Fibroblast of skin of left biceps (primary cell): ENCODE data around the gene DENND11.
A peak's percentile ranks its signal among the peaks of the same experiment; 100 is the strongest.

Source experiments
- DNase-seq, 2 experiments: peaks; one replicate each; pipeline ENCODE4 v3.0.0-alpha.2; 2013; ENCODE audit warnings: low read depth in 2 of 2

Gene DENND11, protein sequence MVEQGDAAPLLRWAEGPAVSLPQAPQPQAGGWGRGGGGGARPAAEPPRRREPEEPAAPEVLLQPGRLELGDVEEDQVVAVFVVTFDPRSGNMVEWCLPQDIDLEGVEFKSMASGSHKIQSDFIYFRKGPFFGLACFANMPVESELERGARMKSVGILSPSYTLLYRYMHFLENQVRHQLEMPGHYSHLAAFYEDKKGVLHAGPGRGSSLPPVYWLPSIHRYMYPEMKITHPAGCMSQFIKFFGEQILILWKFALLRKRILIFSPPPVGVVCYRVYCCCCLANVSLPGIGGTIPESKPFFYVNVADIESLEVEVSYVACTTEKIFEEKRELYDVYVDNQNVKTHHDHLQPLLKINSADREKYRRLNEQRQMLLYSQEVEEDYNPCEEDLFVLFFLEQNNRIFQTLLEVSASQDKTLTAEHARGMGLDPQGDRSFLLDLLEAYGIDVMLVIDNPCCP

DNA sequence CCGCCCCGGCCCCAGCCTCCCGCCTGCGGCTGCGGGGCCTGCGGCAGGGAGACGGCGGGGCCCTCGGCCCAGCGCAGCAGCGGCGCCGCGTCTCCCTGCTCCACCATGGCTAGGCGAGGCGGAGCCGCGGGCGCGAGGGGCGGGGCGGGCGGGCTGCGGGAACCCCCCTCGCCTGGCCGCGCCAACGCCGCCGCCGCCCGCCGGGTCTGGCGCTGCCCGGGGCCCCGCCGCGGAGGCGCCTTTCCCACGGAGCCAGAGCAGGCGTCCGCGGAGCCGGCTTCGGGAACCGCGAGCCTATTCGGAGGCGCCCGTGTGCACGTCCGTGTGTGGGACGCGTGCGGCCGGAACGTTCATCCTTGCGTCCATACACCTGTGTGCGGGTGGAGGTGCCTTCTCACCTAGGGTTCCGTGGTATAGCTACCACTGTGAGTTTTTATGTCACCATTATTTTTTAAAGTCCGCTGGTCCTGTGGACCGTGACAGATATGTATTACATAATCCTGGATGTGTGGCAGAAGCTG is at the start of gene DENND11:
Gene DENND11 (minus strand): TSS at position 120 of the 521 bp plus-strand sequence. CDS start 13 bp downstream, at position 107.
- no peak for DNase-seq

DNA sequence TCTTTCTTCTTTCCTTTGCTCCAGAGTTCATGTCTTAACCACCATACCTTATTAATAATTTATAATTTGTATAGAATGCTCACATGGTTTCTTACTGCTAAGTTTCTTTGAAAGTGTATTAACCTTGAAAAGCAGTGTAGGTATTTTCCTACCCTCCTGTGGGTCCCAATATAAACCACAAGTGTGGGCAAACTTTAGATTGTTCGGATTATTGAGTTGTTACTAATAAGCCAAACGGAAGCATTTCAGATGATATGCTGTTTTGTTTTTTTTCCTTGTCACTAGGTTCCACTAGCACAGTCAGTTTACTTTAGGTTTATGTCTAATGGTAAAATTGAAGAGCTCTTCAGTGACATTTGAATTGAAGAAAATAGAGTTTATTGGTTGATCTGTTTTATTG is 46.4 kb upstream of the DENND11 start:
- no peak for DNase-seq

DNA sequence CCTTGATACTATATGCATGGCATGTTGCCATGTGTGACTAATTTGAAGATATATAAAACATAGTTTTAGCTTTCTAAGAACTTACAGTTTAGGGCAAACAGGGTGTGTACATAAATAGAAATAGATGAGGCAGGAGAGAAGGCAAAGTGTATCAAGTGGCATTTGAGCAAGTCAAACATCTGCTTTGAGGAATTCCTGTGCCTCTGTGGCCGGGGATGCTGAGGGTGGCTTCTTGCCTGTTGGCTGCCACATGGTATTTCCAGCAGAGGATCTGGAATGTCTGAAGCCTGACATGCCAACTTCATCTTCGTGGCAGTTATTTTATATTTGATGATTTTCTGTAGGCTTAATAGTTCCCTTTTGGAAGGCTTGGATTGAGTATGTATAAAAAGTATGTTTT is 42.2 kb upstream of the DENND11 start:
- no peak for DNase-seq

DNA sequence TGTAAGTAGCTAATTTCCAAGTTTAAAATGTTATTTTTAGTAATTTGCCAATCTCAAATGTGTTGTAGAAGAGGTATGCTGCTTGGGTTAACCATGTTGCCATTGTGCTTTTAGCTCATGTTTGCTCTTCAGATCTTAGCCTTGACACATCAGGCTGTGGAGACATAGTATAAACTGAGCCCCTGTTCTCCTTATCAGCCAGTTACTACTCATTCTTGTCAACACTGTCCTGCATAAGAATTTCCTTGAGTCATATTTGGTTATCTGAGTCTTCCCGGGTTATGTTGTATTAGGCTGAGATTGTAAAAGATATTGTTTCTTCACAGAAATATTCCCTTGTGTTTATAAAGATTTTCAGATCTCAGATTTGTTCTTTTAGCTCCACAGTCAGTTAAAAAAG is 40.3 kb upstream of the DENND11 start:
- DNase-seq = no peak

DNA sequence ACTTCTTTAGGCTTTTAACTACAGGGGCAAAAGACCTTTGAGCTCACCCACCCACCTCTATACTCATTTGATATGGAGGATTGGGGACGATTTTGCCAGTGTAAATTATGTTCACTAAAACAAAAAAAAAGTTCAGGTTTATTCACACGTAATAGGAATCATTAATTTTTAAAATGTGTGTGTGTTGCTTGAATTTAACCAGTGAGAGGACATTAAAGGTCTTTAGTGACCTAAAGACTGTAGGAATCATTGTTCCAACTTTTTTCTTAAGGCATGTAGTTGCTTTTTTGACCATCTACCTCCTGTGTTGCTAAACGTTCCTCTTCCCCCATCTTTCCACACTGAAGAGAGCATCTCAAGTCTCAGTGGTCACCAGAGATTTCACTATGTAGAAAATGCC is 37.3 kb upstream of the DENND11 start:
- DNase-seq = no peak

DNA sequence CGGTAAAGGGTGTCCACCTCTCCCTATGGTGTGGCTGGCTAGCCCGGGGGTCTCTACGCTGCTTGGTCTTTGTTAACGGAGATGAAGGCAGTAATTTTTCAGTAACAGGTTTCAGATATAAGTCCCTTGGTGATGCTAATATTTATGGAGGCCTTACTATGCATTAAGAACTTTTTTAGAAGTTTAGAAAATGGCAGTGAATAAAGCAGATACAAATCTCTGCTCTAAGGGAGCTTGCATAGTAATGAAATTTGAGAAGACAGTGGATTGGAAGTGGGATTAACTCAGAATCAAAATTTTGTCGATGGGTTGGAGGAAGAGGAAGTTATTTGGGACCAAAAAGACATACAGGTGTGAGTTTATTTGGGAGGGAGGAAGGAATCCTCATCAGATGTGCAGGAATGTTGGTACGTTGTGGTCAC is 36.6 kb upstream of the DENND11 start:
- no peak for DNase-seq

DNA sequence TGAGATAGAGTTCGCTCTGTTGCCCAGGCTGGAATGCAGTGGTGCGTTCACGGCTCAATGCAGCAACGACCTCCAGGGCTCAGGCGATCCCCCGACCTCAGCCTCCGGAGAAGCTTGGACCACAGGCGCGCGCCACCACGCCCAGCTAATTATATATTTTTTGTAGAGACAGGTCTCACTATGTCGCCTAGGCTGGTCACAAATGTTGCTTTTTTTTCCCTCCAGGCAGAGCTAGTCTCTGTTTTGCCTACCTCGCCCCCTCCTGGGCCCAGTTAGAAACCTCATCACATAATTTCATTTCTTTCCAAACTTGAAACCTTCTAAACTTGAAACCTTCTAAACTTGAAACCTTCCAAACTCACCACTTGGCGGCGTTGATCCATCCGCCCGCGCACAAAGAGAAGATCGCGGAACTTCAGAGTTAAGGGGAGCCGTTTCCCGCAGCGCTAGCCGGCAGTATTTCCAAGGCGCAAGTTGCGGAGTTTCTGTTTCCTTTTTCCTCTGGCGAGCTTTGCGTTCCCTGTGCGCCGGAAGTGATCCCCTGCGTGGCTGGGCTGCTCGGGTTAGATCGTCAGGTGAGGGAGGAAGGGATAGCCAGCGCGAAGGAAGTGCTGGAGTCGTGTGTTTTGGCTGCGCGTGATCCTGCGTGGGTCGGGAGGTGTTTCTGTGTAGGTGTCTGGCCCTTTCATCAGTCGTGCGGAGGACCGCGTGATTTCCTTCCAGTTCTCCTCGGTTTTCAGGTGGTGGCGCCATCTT is 36.0 kb upstream of the DENND11 start, which contains the start of gene SSBP1:
Gene SSBP1 (plus strand): TSS at position 523 of the 756 bp plus-strand sequence. CDS start 809 bp downstream, outside the sequence.
- peak; percentile 86 to 90 for DNase-seq

DNA sequence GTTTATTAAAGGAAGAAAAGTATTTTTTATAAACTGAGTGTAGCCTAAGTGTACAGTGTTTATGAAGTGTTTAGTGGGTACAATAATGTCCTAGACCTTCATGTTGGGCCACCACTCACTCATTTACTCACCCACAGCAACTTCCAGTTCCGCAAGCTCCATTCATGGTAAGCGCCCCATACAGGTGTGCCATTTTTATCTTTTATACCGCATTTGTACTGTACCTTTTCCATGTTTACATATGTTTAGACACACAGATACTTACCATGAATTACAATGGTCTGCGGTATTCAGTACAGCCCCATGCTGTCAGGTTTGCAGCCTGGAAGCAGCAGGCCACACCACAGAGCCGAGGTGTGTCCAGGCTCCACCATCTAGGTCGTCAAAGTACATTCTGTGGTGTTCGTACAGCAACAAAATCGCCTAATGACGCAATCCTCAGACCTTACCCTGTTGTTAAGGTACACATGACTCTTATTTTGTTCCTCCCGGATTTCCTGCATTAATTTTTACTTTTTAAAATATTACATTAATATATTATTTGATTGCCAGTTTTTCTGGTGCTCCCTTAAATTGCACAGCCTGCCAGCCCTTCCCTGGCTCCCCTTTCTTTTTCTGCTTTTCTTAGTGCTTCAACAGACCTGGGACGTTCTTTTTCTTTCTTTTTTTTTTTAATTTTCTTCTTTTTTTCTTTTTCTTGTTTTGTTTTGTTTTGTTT is 35.3 kb upstream of the DENND11 start:
- DNase-seq = no peak

DNA sequence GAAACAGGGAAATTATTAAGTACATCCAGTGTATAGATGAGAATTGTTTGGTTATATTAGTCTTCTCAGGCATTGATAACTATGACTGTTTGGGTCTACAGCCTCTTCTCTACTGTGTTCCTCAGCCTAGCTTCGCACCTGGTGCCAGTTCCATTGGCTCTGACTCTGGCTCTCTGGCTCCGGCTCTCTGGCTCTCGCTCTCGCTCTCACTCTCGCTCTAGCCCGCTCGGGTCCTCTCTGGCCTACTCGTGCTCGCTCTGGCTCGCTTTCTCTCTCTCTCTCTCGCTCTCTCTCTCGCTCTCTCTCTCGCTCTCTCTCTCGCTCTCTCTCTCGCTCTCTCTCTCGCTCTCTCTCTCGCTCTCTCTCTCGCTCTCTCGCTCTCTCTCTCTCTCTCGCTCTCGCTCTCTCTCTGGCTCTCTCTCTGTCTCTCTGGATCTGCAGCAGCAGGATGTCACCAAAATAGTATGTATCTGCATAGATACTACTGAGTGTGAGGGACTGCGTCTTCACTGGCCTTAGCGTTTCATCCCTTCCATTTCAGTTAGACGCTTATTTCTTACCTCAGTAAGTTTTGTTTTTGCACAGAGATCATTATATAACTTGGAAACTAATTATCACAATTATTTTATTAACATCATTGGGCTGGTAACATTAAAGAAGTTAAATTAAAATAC is 29.6 kb upstream of the DENND11 start:
- no peak for DNase-seq

DNA sequence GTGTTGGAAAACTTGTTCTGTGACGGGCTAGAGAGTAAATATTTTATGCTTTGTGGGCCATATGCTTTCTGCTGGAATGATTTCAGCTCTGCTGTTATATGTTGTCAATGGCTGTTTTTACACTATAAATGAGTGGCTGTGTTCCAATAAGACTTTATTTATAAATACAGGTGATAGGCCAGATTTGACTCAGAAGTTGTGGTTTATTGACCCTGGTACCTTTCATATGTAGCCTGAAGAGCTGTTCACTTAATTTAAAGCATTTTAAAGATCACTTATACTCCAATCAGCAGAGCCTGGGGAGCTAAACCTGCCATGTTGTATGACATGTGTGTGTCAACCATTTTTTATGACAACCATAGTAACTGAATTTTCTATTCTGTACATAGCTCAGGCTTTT is 27.1 kb upstream of the DENND11 start:
- no peak for DNase-seq

DNA sequence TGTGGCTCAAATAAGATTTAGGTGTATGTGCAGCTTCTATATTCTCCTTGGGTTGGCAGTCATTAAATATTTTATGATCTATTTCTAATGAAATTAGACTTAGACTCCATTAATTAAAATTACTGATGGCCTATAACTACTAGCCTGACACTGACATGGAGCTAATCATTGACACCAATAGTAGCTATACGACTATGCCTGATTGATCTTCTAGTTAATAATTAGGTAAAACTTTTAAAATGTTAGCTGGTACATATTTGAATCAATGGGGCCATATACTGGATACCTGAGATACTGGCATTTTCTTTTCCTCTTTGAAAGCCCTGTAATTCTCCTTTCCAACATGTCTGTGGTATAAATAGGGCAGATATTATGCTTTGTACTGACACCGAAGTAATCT is 20.6 kb upstream of the DENND11 start:
- DNase-seq = no peak

DNA sequence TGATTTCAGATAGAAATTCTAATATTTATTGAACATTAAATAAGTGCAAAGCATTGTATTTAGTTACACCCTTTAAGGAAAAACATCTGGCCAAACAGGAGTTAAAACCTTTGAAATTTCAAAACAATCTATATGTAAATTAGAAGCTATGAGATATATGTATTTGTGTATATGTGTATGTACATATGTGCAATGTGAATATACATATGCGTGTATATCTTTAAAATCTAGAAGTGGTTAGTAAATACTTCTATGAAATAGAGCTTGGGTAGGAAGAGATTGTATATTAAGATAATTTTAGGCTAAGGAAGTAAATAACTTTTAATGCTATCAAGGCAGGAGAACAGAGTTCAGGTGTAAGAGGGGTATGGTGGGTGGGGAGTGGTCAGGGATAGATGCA is 15.5 kb upstream of the DENND11 start:
- DNase-seq = no peak

DNA sequence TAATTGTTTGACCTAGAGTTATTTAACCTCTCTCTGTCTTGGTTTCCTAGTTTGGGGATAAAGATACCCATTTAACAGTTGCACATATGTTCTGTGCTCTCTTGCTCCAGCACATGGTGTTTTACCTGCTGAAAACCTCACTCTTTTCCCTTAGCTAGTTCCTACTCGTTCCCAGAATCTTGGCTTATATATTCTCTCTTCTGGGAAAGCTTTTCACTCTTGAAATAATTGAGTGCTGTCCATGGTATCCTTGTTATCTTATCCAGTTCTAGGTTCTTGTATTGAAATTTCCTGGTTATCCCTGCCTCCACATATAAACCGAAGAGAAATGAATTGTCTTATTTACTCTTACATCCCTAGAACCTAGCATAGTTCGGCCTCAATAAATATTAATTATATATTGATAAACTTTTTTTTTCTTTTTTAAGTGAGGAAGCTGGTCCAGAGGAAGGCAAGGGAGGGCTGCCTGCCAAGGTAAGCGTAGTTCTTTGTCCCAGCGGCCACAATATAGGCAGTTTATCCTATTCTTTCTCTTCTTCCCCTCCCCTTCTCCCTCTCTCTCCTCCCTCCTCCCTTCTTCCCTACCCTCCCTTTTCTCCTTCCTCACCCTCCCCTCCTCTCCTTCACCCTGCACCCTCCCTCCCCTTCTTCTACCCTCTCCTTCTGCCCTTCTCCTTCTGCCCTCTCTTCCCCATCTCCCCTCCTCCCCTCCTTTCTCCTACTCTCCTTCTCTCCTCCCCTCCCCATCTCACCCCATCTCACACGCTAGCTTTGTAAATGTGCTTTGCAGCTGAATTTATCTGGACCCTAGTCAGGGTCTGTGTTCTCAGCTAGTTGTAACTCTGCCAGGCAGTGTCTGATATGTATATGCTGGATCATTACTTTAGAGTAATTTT is 14.1 kb upstream of the DENND11 start:
- DNase-seq = no peak

DNA sequence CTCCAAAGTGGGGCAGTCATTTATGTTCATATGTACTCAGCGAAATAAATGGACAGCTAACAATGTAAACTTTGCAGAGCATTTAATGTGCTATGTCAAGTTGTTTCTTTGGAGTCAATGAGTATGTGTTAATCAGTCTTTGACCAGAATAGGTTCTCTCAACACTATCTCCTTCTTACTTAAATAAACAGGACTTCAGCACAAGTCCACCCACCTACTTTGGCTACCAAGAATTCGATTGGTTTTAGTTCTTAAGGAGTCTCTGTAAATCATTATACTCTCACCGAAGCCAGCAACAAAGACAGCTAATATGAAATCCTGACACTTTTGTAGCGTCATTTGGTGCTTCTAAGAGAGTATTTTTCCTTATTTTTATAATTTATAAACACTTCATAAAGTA is 13.1 kb upstream of the DENND11 start:
- no peak for DNase-seq

DNA sequence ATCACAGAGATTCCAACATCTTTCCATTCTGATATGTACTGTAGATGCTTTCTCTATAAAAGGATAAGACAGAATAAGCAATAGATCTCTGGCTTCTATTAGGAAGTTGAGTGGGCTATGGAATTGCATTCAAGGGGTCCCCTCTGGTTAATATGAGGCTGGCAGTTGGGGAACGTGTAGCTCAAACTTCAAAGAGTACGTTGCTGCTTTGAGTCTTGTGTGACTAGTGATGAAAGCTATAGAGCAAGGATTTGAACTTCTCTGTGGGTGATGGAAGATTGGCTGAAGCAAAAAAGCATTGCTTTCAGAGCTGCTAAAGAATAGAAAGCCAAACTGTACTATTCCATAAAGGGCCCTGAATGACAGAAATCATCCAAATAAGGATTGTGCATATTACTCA is 12.6 kb upstream of the DENND11 start:
- DNase-seq = no peak

DNA sequence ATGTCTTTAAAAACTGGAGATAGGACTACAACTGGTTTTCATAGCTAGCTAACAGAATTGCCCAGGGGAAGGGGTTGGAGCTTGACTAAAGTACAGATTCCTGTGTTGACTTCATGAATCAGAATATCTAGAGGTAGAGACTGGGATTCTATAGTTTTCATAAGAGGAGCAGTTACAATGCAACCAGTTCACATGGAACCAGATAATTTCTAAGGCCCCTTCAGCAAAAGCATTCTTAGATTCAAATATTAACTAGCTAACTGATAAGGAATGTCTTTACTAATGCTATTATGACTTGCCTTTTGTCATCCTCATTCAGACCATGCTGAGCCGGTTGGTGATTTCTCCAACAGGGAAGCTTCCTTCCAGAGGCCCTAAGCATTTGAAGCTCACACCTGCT is 11.9 kb upstream of the DENND11 start:
- DNase-seq = no peak

DNA sequence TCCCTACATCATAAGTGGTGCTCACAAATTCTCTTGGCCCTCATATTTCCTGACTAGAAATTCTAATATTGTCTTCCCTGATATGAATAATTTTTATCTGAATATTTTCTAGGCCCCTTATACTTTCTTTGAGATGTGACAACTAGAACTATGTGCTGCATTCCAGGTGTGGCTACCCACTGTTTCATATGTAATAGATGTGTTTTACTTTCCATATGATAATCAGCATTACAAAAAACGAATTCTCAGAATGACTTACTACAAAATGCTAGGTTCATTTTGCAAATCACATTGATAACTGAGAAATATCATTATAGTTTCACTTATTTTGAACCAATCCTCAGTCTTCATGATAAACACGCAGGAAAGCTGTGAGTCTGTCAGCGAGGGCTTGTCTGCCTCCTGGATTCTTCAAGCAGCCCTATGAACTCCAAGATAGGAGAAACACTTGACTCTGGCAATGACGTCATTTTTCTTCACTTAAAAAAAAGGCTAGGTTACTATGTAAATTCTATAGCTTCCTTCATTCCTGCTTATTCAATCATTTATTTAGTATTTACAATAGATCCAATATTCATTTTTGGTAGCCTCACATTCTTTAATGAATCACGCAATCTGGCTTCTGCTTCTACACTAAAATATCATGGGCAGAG is 10.8 kb upstream of the DENND11 start:
- no peak for DNase-seq

DNA sequence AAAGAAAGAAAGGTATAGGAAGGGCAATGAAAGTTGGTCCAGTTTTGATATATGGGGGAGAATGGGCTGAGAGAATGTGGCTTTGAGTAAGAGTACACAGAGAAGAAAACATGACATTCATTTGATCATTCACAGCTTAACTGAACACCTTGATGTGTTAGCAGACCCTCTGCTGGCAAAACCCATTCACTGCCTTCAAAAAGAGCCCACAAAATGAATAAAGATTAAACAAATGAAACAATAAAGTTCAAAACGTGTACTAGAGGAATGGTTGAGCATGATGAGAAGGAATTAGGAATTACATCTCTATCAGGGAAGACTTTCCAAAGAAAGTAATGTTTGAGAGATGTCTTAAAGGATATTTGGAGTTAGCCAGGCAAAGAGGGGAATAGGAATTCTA is 8.3 kb upstream of the DENND11 start:
- DNase-seq = no peak

DNA sequence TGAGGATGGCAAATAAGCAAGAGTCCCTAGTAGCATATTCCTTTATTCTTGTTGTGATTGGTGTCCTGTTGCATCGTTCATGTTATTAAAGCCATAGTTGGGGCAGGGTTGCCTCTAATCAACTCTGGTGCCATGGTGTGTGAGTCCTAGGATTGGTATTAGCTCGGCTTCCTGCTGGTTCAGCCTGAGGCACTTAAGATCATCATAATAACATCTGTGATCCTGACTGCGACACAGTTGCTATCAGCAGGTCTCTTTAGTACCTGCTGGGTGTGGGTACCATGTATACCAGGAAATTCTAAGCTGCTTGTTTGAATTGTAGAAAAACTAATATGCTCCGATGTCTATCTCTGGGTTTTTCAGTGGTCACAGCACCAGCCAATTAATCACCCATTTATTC is 7.8 kb upstream of the DENND11 start:
- DNase-seq = no peak

DNA sequence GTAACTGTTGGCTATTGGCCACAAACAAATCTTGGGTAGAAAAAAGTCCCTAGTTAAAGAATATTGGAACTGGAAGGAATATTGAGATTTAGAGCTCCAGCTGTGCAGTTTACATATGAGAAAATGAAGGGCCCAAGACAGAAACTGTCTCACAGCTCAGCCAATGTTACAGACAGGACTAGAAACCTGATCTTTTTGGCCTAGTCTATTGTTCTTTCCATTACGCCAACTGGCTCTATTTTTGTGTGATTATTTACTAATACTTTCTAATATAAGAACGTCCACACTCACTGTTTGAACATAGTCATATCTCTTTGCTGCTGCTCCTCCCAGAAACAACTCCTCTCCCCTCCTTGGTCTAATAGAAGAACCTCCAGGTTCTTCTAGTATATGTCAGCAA is 7.4 kb upstream of the DENND11 start:
- no peak for DNase-seq
